Fibroblast of villous mesenchyme (primary cell): Measurements from ENCODE around the gene HOXB7. TPM values are rescaled to one million over a fixed set of nuclear protein-coding genes. Genes with fewer than 3 reads are reported as not detected.
A peak's percentile ranks its signal among the peaks of the same experiment; 100 is the strongest.

Experiments
- DNase-seq: peaks from one replicate; pipeline ENCODE4 v3.0.0-alpha.2; 2010; ENCODE audit warnings: low read depth
- H3K4me3 ChIP-seq: 2 replicates; pipeline ENCODE4 v1.5.1; 2011; ENCODE audit warnings: low read depth, mild to moderate bottlenecking, low read length
- total RNA-seq: library from RNA; depleted of rRNA; stranded (reverse); fragments of >200 nt; gene quantifications from 2 replicates; pipeline ENCODE4 v1.2.3, GENCODE V29; 2012
- TF ChIP-seq, protein P1 (sequence below): IDR thresholded peaks from 2 replicates; pipeline ENCODE4 v1.5.1; 2012; ENCODE audit warnings: low read depth, mild to moderate bottlenecking, low read length; ENCODE audit not compliant: insufficient read depth

The HOXB7 gene
- total RNA-seq, 1 donor: 1.7 TPM

DNA sequence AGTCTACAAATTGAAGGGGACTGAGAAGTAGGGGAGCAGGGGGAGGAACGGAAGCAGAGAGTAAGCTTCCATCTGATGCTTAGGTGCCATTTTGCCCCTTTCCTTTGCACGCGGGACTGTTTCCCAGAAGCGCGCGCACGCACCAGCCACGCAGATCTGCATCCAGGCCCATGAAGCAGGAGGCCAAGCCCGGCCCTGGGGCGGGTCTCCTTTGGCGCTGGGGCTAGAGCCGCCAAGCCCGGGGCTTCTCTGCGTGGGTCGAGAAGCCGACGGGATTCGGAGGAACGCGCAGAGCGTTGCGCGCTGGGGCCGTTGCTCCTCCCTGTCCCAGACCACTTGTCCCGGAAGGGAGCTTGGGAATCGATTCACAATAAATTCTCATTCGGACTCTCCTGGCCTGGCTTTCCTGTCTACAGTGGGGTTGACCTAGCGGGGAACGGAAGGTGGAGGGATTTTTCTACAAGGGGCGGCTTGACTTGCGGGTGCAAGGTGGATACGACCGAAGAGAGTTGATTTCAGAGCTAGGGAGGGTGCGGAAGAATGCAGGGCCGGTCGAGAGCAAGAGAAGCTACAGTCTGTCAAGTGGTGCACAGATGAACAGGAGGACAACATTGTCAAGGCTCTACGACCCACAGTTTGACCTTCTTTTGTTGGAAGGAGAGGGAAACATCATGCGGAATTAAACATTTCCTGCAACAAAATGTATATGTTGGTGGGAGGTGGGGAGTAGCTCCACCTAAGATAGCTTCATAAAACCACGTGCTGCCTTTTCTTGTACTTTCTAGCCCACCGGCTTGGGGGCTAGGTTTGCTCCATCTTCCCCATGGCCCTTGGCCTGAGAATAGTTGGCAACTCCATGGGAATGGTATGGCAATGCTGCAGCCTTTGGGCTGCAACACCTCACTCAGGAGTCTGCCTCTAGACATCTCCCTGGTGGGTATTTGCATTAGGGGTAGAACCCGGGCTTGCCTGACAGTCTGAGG is 10.9 kb upstream of the HOXB7 start:
- DNase-seq: no peak
- TF ChIP-seq, protein P1, sequence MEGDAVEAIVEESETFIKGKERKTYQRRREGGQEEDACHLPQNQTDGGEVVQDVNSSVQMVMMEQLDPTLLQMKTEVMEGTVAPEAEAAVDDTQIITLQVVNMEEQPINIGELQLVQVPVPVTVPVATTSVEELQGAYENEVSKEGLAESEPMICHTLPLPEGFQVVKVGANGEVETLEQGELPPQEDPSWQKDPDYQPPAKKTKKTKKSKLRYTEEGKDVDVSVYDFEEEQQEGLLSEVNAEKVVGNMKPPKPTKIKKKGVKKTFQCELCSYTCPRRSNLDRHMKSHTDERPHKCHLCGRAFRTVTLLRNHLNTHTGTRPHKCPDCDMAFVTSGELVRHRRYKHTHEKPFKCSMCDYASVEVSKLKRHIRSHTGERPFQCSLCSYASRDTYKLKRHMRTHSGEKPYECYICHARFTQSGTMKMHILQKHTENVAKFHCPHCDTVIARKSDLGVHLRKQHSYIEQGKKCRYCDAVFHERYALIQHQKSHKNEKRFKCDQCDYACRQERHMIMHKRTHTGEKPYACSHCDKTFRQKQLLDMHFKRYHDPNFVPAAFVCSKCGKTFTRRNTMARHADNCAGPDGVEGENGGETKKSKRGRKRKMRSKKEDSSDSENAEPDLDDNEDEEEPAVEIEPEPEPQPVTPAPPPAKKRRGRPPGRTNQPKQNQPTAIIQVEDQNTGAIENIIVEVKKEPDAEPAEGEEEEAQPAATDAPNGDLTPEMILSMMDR: no peak
- H3K4me3 ChIP-seq: no peak overlapping the region

DNA sequence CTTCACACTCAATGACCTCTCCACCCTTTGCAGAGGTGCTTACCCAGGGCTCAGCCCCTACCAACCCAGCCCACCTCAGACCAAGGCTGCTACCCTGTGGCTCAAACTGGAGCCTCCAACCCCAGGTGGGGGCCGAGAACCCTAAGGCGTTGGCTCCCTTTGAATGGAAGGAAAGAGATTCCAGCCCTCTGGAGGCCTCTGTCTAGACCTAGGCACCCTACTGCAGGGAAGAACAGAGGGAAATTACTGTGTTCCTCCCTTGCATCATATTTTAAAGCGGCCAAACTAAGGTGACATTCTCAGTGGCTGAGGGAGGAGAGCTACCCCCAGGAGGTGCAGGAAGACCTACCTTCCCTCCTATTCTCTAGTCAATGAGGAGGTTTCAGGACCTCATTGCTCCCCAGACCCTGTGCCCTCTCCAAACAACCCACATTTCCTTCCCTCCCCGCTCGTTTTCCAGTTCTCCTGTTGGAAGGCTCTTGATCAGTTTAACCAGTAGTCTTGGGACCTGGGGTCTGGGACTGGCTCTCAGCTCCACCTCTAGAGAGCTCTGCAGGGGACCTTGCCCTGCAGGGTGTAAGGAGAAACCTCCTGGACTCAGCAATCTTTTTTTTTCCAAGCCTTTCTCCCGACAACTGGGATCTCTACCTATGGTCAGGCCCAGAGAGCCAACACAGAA is 9.8 kb upstream of the HOXB7 start:
- DNase-seq: no peak
- TF ChIP-seq, protein P1: no peak
- H3K4me3 ChIP-seq: no peak overlapping the region

DNA sequence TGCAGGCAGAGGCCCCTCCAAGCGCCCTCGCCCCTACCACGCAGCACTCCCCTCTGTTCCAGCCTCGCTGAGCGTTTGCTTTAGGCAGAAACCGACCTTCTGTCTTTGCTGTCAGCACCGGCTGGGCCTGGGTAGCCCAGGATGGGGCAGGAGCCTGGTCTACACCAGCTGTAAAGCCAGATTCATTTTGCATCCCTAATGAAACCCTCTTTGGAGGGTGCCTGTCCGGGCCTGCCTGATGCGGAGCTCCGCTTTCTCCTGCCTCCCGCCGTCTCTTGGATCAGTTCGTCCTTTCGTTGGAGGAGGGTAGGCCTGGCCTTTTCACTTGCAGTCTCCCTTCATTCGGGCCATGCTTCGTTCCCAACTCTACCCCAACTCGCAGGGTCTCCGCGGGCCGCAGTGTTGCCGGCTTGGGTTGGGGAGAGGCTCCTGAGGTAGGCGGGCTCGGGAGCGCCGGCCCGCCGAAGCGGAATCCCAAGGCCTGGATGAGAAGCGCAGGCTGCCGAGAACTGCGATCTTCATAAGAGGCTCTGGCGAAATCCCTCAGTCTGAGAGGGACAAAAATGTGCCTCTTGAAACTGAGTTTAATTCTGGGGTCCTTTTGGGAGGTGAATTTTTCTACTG is 9.1 kb upstream of the HOXB7 start:
- no peak overlapping the region for H3K4me3 ChIP-seq
- no peak for DNase-seq
- TF ChIP-seq, protein P1: no peak

DNA sequence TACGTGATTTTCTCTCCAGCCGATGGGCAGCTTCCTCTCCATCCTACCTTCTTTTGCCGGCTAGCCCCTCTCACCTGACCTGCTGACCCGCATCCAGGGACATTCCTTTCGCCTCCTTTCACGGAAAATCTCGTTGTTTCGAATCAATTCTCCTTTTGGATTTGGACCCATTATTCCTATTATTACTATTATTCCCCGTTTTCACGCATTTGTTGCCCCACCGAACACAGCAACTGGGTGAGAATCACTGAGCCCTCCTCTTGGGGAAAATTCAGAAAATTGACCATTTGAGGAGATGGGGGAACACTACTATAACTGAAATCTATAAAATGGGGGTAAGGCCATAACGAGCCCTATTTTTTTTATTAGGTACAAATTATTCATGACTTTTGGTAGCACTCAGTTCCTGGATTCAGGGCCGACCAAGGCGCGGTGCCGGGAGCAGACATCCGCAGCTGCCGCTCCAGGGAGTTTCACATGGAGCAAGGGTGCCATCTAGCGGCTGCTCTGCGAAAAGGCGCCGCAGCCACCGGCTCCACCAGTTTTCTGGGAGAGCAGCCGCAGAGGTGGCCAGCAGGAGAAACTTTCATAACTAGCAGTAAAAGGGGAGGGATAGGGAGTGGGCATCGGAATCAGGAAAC is 7.6 kb upstream of the HOXB7 start:
- TF ChIP-seq, protein P1: peak; percentile 94
- peak; percentile 79 for DNase-seq

DNA sequence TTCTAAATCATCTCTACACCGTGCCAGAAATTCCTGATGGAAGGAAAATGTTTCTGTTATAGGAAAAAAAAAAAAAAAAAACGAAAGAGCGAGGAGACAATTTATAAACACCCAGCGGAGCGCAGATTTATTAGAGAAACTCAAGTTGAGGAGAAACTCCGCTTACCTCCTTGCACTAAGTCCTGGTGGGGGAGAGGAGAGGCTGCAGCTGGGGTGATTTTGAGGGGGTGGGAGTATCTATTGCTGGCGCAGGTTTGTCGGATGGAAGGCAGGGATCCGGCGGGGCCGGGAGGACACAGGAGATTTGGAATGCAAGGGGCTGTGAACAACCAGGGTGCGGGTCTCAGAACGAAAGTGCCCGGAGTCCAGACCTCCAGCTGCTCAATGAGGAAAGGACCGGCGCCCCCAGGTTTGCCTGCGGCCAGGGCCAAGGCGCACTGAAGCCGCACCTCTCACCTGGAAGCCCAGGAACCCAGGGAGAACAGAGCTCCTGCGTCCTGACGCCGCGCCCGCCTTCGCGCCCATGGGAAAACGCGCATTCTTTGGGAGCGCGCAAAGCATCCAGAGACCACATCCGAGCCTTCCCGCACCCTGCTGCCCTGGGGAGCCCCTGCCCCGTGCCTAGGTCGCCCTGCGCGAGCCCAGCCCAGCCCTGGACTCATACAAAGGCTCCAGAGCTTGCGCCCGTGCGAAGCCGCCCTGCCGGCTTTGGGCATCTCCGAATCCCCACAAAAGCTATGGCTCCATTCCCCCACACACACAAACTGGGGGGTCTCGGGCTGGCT is 6.8 kb upstream of the HOXB7 start:
- no peak for DNase-seq
- no peak overlapping the region for H3K4me3 ChIP-seq
- TF ChIP-seq, protein P1: no peak

More for the DNA sequence above, 7.6 kb upstream of the HOXB7 start:
- H3K4me3 ChIP-seq: no peak overlapping the region
